GM23248 (cell line): ENCODE results near the gene PEAK1.

ENCODE experiments used
- EZH2 ChIP-seq: fragments of 200-600 bp; sonication (generic); IDR thresholded peaks from 2 replicates; pipeline ENCODE4 v1.6.1; 2018; ENCODE audit warnings: antibody characterized with exemption, mild to moderate bottlenecking; ENCODE audit not compliant: insufficient read depth, poor library complexity, severe bottlenecking
- EZH2phosphoT487 ChIP-seq: fragments of 200-600 bp; sonication (generic); IDR thresholded peaks from 2 replicates; pipeline ENCODE4 v1.6.1; 2018; ENCODE audit warnings: antibody characterized with exemption, moderate library complexity, mild to moderate bottlenecking, low read depth; ENCODE audit not compliant: insufficient read depth

- TF ChIP-seq EZH2, result no peak
- TF ChIP-seq EZH2phosphoT487, result no peak
Observed at GRCh38 chr15:77121599-77121998, 298.3 kb downstream of the PEAK1 start.
